Lung (tissue), 16 donors: ENCODE results near the gene FUBP1. TPM values are rescaled to one million over a fixed set of nuclear protein-coding genes. Genes with fewer than 3 reads are reported as not detected.
A peak's percentile ranks its signal among the peaks of the same experiment; 100 is the strongest.
"Not testable (repeated sequence)": the region's sequence is repeated elsewhere in the genome, so short reads cannot be mapped to it uniquely, and the experiment has no call there.

Source experiments
- ATAC-seq: fragments of 200-7000 bp; cut with Tn5 transposase; one replicate; pipeline ENCODE4 v1.9.1; 2020; ENCODE audit warnings: moderate number of reproducible peaks; ENCODE audit not compliant: insufficient read depth, low FRiP score
- DNase-seq, 3 donors: peaks; one replicate each; pipeline ENCODE4 v3.0.0-alpha.2; 2013 to 2017
- H3K27ac ChIP-seq, 2 donors: one replicate each; pipeline ENCODE4 v1.5.1; 2013; ENCODE audit warnings: mild to moderate bottlenecking in 2 of 2, moderate library complexity in 2 of 2, control low read depth in 1 of 2, inconsistent platforms in 1 of 2, low read depth in 1 of 2, low read length in 1 of 2
- H3K27me3 ChIP-seq, 3 donors: one replicate each; pipeline ENCODE4 v1.5.1; 2013; ENCODE audit warnings: low read length in 2 of 3; ENCODE audit not compliant: control insufficient read depth in 3 of 3, insufficient read depth in 3 of 3
- H3K36me3 ChIP-seq, 4 donors: one replicate each; pipeline ENCODE4 v1.5.1; 2013; ENCODE audit warnings: low read length in 4 of 4, mild to moderate bottlenecking in 1 of 4, moderate library complexity in 1 of 4; ENCODE audit not compliant: control insufficient read depth in 4 of 4, insufficient read depth in 4 of 4
- H3K4me1 ChIP-seq, 5 donors: one replicate each; pipeline ENCODE4 v1.5.1; 2013; ENCODE audit warnings: low read length in 5 of 5, mild to moderate bottlenecking in 2 of 5, moderate library complexity in 1 of 5; ENCODE audit not compliant: control insufficient read depth in 5 of 5, insufficient read depth in 5 of 5
- H3K4me3 ChIP-seq: one replicate; pipeline ENCODE4 v1.5.1; 2013; ENCODE audit warnings: mild to moderate bottlenecking, control low read depth, moderate library complexity
- H3K9ac ChIP-seq, 2 donors: one replicate each; pipeline ENCODE4 v1.5.1; 2013; ENCODE audit warnings: low read length in 2 of 2, control low read depth in 1 of 2; ENCODE audit not compliant: insufficient read depth in 1 of 2
- H3K9me3 ChIP-seq, 4 donors: one replicate each; pipeline ENCODE4 v1.5.1; 2013; ENCODE audit warnings: low read length in 3 of 4, mild to moderate bottlenecking in 1 of 4, moderate library complexity in 1 of 4; ENCODE audit not compliant: control insufficient read depth in 4 of 4, insufficient read depth in 3 of 4
- CTCF ChIP-seq: IDR thresholded peaks from 2 replicates; pipeline ENCODE4 v1.5.1; 2012; ENCODE audit warnings: mild to moderate bottlenecking; ENCODE audit errors: control extremely low read depth, extremely low read depth
- WGBS, 2 donors: extraction: QIAGEN DNeasy Blood & Tissue Kit; methylation state at CpG; one replicate each; pipeline ENCODE4 v1.1.7; 2013; 5-methylcytosine and 5-hydroxymethylcytosine counted together
- long read RNA-seq, 5 donors: transcript quantifications; one replicate each; lab custom pipeline, GENCODE V29; 2026
- polyA plus RNA-seq, 2 donors: library from polyadenylated mRNA; stranded (reverse); fragments of 200-250 nt; gene quantifications; one replicate each; pipeline ENCODE4 v1.2.1, GENCODE V29; 2013
- total RNA-seq, 2 donors: library from RNA; depleted of rRNA in 1 of 2; stranded (reverse); fragments of >200 nt in 1 of 2; gene quantifications; one replicate each; pipeline ENCODE4 v1.2.1, GENCODE V29; 2014 to 2021
- donor health status: control.
- donor health status: control.
- donor health status: Bipolar disorder and iron deficiency.
- donor health status: healthy.
- donor health status: DM: yes; HTN: yes; CAD: no.

Gene FUBP1
- total RNA-seq (100 to 1,000 TPM in 1 of 2 donors, 10 to 100 TPM in 1; 88.6 to 324 TPM), polyA plus RNA-seq (10 to 100 TPM; 39.1 to 52.5 TPM)
- long read RNA-seq, donor 1, transcript FUBP1-211 (3 exons, 2,156 nt): major isoform, 8 of 108 reads
- long read RNA-seq, donor 1, partial matches to known transcripts: 80 of 108 reads
- long read RNA-seq, donor 1, other reads (novel, unspliced or antisense): 10 of 108 reads
- long read RNA-seq, donor 2, transcript FUBP1-211 (3 exons, 2,156 nt): major isoform, 6 of 49 reads
- long read RNA-seq, donor 2, partial matches to known transcripts: 37 of 49 reads
- long read RNA-seq, donor 2, other reads (novel, unspliced or antisense): 0 of 49 reads
- long read RNA-seq, donor 3, partial matches to known transcripts: 43 of 55 reads
- long read RNA-seq, donor 3, other reads (novel, unspliced or antisense): 0 of 55 reads
- long read RNA-seq, donor 4, partial matches to known transcripts: 23 of 32 reads
- long read RNA-seq, donor 4, other reads (novel, unspliced or antisense): 0 of 32 reads
- long read RNA-seq, donor 5, transcript FUBP1-211 (3 exons, 2,156 nt): major isoform, 14 of 68 reads
- long read RNA-seq, donor 5, partial matches to known transcripts: 35 of 68 reads
- long read RNA-seq, donor 5, other reads (novel, unspliced or antisense): 7 of 68 reads

- peaks cover 3 to 36% (median 10%) of the 10 kb centered on the region in 5 donors for H3K4me1 ChIP-seq
These were observed at the start of gene FUBP1 for GRCh38 chr1:77978969-77979876. Gene FUBP1 (minus strand): TSS chr1:77979072. CDS start chr1:77979004, 68 bp downstream.

GRCh38 chr1:78021134-78021533 lies 42.3 kb upstream of the FUBP1 start:
- H3K27me3 ChIP-seq, H3K4me3 ChIP-seq, ATAC-seq, H3K27ac ChIP-seq, H3K9me3 ChIP-seq, DNase-seq, H3K4me1 ChIP-seq, H3K36me3 ChIP-seq, H3K9ac ChIP-seq: not testable (repeated sequence)
- 93 to 99% methylated on average over 4 of the region's 4 CpGs for WGBS, 2 donors

More at GRCh38 chr1:77978969-77979876, at the start of gene FUBP1:
- peak; percentile 49 for TF ChIP-seq CTCF
- Histone ChIP-seq H3K36me3 (peaks cover 0 to 12% (median 7%) of the 10 kb centered on the region in 4 donors), H3K9ac (peak within 1 kb of the TSS; percentile 99 to 100), H3K4me3 (peak within 1 kb of the TSS; percentile 96), H3K9me3 (no peaks in the 10 kb centered on the region), H3K27me3 (no peaks in the 10 kb centered on the region), H3K27ac (peak within 1 kb of the TSS; percentile 94 to 100)
- DNase-seq (peak; percentile 98 to 100 (median 100)), ATAC-seq (peak; percentile 91)
- 0% methylated on average over 55 to 57 of the region's 57 CpGs for WGBS, 2 donors

GRCh38 chr1:78019024-78019423 lies 40.2 kb upstream of the FUBP1 start:
- no peak for ATAC-seq
- 89 to 97% methylated on average over 1 of the region's 1 CpG for WGBS, 2 donors

More at GRCh38 chr1:78019024-78019423, 40.2 kb upstream of the FUBP1 start:
- Histone ChIP-seq H3K27ac (no peak overlapping the region), H3K9ac (no peak overlapping the region), H3K9me3 (no peaks in the 10 kb centered on the region), H3K27me3 (no peaks in the 10 kb centered on the region), H3K4me1 (peaks cover 0 to 2% (median 0%) of the 10 kb centered on the region in 5 donors), H3K4me3 (no peak overlapping the region), H3K36me3 (peaks cover 1 to 16% (median 4%) of the 10 kb centered on the region in 4 donors)
- no peak for DNase-seq
- no peak for TF ChIP-seq CTCF
